HepG2 (cell line): ENCODE measurements around the gene PKP4. TPM values are rescaled to one million over a fixed set of nuclear protein-coding genes. Genes with fewer than 3 reads are reported as not detected.

ENCODE experiments used
- ATAC-seq: fragments of 200-7000 bp; cut with Tn5 transposase; 3 replicates; pipeline ENCODE4 v1.9.1; 2020; ENCODE audit warnings: mild to moderate bottlenecking, moderate library complexity
- BruUV-seq: library from RNA; stranded (reverse); fragments of 400-500 nt; replicated peaks from 2 replicates; lab custom pipeline; 2021; lab: Mats Ljungman, UMichigan
- CTCF ChIA-PET: fragments of 300-600 bp; formaldehyde crosslinking; extraction: SDS; loops from one replicate; lab custom pipeline; 2021; ENCODE audit warnings: low total read pairs, inconsistent platforms, low intra/inter-chr PET ratio; lab: Yijun Ruan, JAX
- POLR2A ChIA-PET: fragments of 350-600 bp; sonication (Branson Sonifier 250); formaldehyde crosslinking; loops from one replicate; lab custom pipeline; 2020; ENCODE audit warnings: antibody characterized with exemption, inconsistent platforms; lab: Yijun Ruan, JAX
- DNase-seq: peaks from one replicate; pipeline ENCODE4 v3.0.0-alpha.2; 2015; ENCODE audit warnings: low spot score
- FAIRE-seq: peaks from 3 replicates; lab custom pipeline; 2011; peaks lifted over from hg19 to GRCh38; lab: Jason Lieb, UNC
- H2AFZ ChIP-seq: one replicate; pipeline ENCODE4 v1.6.1; 2011; ENCODE audit warnings: low read length, inconsistent platforms
- H3K27ac ChIP-seq: fragments of 300-600 bp; 3 replicates; pipeline ENCODE4 v1.8.0; 2011; ENCODE audit warnings: mixed run types, mild to moderate bottlenecking, mixed read lengths, low read length, inconsistent platforms; ENCODE audit not compliant: insufficient read depth; ENCODE audit errors: extremely low read length
- H3K27me3 ChIP-seq, 2 experiments: fragments of 200-600 bp in 1 of 2; 2 replicates in 1 of 2; 3 replicates in 1 of 2; pipeline versions ENCODE4 v1.6.0 to v1.8.0; 2011; ENCODE audit warnings: low read length in 2 of 2, mild to moderate bottlenecking in 2 of 2, moderate library complexity in 2 of 2, inconsistent platforms in 1 of 2; ENCODE audit not compliant: insufficient read depth in 2 of 2, control insufficient read depth in 1 of 2
- H3K36me3 ChIP-seq, 2 experiments: fragments of 200-600 bp in 1 of 2; replicated peaks in 1 of 2; 2 replicates in 1 of 2; 3 replicates in 1 of 2; pipeline versions ENCODE4 v1.5.1 to v1.8.0; 2011; ENCODE audit warnings: low read length in 2 of 2, inconsistent platforms in 1 of 2; ENCODE audit not compliant: insufficient read depth in 2 of 2, control insufficient read depth in 1 of 2
- H3K4me1 ChIP-seq: 2 replicates; pipeline ENCODE4 v1.5.1; 2012; ENCODE audit warnings: low read length, inconsistent platforms; ENCODE audit not compliant: insufficient read depth
- H3K4me2 ChIP-seq: 2 replicates; pipeline ENCODE4 v1.6.0; 2011; ENCODE audit warnings: low read depth, low read length, inconsistent platforms
- H3K4me3 ChIP-seq, 3 experiments: fragments of 200-600 bp in 1 of 3; sonication (generic), shearing (Covaris generic) in 1 of 3; replicated peaks in 1 of 3; 2 replicates each; pipeline ENCODE4 v1.5.1; 2011 to 2016; ENCODE audit warnings: low read length in 3 of 3, inconsistent platforms in 2 of 3, low read depth in 2 of 3, mild to moderate bottlenecking in 2 of 3, control low read depth in 1 of 3, mixed read lengths in 1 of 3; ENCODE audit not compliant: insufficient read depth in 1 of 3
- H3K79me2 ChIP-seq: one replicate; pipeline ENCODE4 v1.6.1; 2011; ENCODE audit warnings: low read length, inconsistent platforms; ENCODE audit not compliant: insufficient read depth
- H3K9ac ChIP-seq: 2 replicates; pipeline ENCODE4 v1.6.0; 2011; ENCODE audit warnings: mild to moderate bottlenecking, low read depth, low read length, inconsistent platforms; ENCODE audit not compliant: insufficient read depth
- H3K9me3 ChIP-seq: 2 replicates; pipeline ENCODE4 v1.5.1; 2012; ENCODE audit warnings: mild to moderate bottlenecking, low read length
- H4K20me1 ChIP-seq: 2 replicates; pipeline ENCODE4 v1.6.0; 2011; ENCODE audit warnings: inconsistent platforms, mild to moderate bottlenecking, low read length, moderate library complexity; ENCODE audit not compliant: insufficient read depth
- IKZF1 ChIP-seq: fragments of 450-650 bp; IDR thresholded peaks from 2 replicates; pipeline ENCODE4 v1.7.1; 2016
- KLF16 ChIP-seq, 2 experiments: sonication (generic) in 1 of 2; formaldehyde crosslinking in 1 of 2; IDR thresholded peaks; 2 replicates each; pipeline versions ENCODE4 v1.6.1 to v1.8.0; 2016 to 2023; ENCODE audit warnings: missing genetic modification reagents in 2 of 2, missing compliant biosample characterization in 1 of 2
- MAFF ChIP-seq: IDR thresholded peaks from 2 replicates; pipeline ENCODE4 v1.6.1; 2011; ENCODE audit warnings: low read depth, low read length, improper control_type of control experiment
- MAFK ChIP-seq, 2 experiments: IDR thresholded peaks in 1 of 2; conservative IDR thresholded peaks in 1 of 2; 2 replicates each; pipeline ENCODE4 v1.6.1; 2011; ENCODE audit warnings: improper control_type of control experiment in 2 of 2, low read length in 2 of 2
- RBM22 ChIP-seq: fragments of 200-400 bp; formaldehyde crosslinking; optimal IDR thresholded peaks from 2 replicates; pipeline ENCODE3; 2017; ENCODE audit warnings: mild to moderate bottlenecking, low read length, moderate library complexity
- WGBS: methylation state at CpG from one replicate; pipeline ENCODE4 v1.1.6; 2017; ENCODE audit warnings: low lambda C conversion rate; 5-methylcytosine and 5-hydroxymethylcytosine counted together
- in situ Hi-C: cut with HindIII; loops from 2 replicates; pipeline ENCODE4 v1.10.0; 2017; ENCODE audit warnings: low pct_unique_long_range_greater_than_20kb; ENCODE audit not compliant: extremely low pct_ligation_motif_present
- intact Hi-C: fragments of 100-400 bp; cut with micrococcal nuclease; formaldehyde crosslinking; loops from one replicate; pipeline ENCODE4 v1.10.0; 2022; ENCODE audit not compliant: unreplicated experiment
- polyA plus RNA-seq, 8 experiments: library from polyadenylated mRNA; depleted of rRNA in 3 of 8; stranded (reverse) in 7 of 8; unstranded in 1 of 8; fragments of >200 nt; fragmentation: Illumina TruSeq in 4 of 8; extraction: Trizol in 4 of 8; gene quantifications; 2 replicates each; pipeline versions ENCODE4 v1.2.1 to v1.2.3, GENCODE V29; 2011 to 2016; ENCODE audit warnings: low read depth in 4 of 8, missing spikeins in 1 of 8, mixed read lengths in 1 of 8; ENCODE audit not compliant: insufficient read depth in 1 of 8
- total RNA-seq, 5 experiments: library from RNA; depleted of rRNA; stranded (reverse); fragments of >200 nt; fragmentation: Illumina TruSeq; extraction: Trizol; gene quantifications; 2 replicates each; pipeline ENCODE4 v1.2.3, GENCODE V29; 2016; ENCODE audit warnings: low read depth in 1 of 5

PKP4 gene
- total and polyA plus RNA-seq, 2 of the 13 experiments (the other 11 are each of a cell fraction or from before 2014, with no cell fraction given) = 80.9 to 90.5 TPM

- H3K27ac ChIP-seq = no peak overlapping the region
- H3K4me3 ChIP-seq = no peak overlapping the region
- H2AFZ ChIP-seq = no peak overlapping the region
- H4K20me1 ChIP-seq = peaks cover 47% of the 10 kb centered on the region
- in situ Hi-C loops = no loop called here
- H3K79me2 ChIP-seq = peaks cover 94% of the 10 kb centered on the region
- FAIRE-seq (no peak), ATAC-seq (no peak; the same call in 2 of the 3 replicates), DNase-seq (no peak)
- no peaks in the 10 kb centered on the region for H3K27me3 ChIP-seq
- peak; percentile 68 for TF ChIP-seq RBM22
- no peak for TF ChIP-seq IKZF1
- H3K9me3 ChIP-seq = no peaks in the 10 kb centered on the region
- peaks cover 1 to 3% of the 10 kb centered on the region in 2 experiments; a peak in 3 of 5 replicates for H3K36me3 ChIP-seq
- no TSS peak for BruUV-seq
- no peak overlapping the region for H3K9ac ChIP-seq
- peaks cover 27% of the 10 kb centered on the region for H3K4me1 ChIP-seq
- no peak overlapping the region for H3K4me2 ChIP-seq
- intact Hi-C loops = no loop called here
- whole genome bisulfite sequencing = 100% methylated on average over 2 of the region's 2 CpGs
- POLR2A ChIA-PET = no interaction called here
- CTCF ChIA-PET = no interaction called here
Measured at GRCh38 chr2:158493458-158493857, 36.7 kb downstream of the PKP4 start.

- ATAC-seq (no peak), FAIRE-seq (no peak), DNase-seq (no peak)
- H2AFZ ChIP-seq = no peak overlapping the region
- no peaks in the 10 kb centered on the region for H3K27me3 ChIP-seq
- no peaks in the 10 kb centered on the region for H3K9me3 ChIP-seq
- ChIA-PET POLR2A (interaction anchor here (2.9 kb wide), 1 partner anchor 37 kb away, joined by 12 read pairs; no protein-coding TSS in a partner anchor), CTCF (no interaction called here)
- in situ Hi-C loops (no loop called here), intact Hi-C loops (loop anchor here (5.0 kb wide), 1 partner anchor 33 kb away; no protein-coding TSS in a partner anchor)
- TF ChIP-seq MAFF (peak; percentile 70), KLF16 (CRISPR knock-in tag; IDR thresholded peaks at IDR 0.05) (no peak), MAFK (conservative IDR thresholded peaks at IDR 0.05 in 1 of 2, IDR thresholded peaks at IDR 0.05 in 1 of 2; ENCODE audit: low read length in 2 of 2) (peak; percentile 50 to 72; a peak in 3 of 4 replicates)
- peaks cover 51% of the 10 kb centered on the region for H4K20me1 ChIP-seq
- no peak overlapping the region for H3K27ac ChIP-seq
- H3K79me2 ChIP-seq = peaks cover 93% of the 10 kb centered on the region
- no TSS peak for BruUV-seq
- no peak overlapping the region for H3K4me3 ChIP-seq
- H3K9ac ChIP-seq = no peak overlapping the region
- WGBS = 97% methylated on average over 5 of the region's 5 CpGs
- H3K4me2 ChIP-seq = no peak overlapping the region
- peaks cover 1 to 3% of the 10 kb centered on the region in 2 experiments; a peak in 3 of 5 replicates for H3K36me3 ChIP-seq
- H3K4me1 ChIP-seq = peaks cover 30% of the 10 kb centered on the region
Measured at GRCh38 chr2:158495175-158495574, 38.4 kb downstream of the PKP4 start.
